Vagina (tissue), 2 donors: Measurements from ENCODE around the gene LAMA1. TPM values are rescaled to one million over a fixed set of nuclear protein-coding genes. Genes with fewer than 3 reads are reported as not detected.

Experiments
- DNase-seq, 2 donors: peaks; one replicate each; pipeline ENCODE4 v3.0.0-alpha.2; 2017; ENCODE audit errors: extremely low spot score in 2 of 2
- H3K27ac ChIP-seq: fragments of 200-600 bp; sonication (generic); one replicate; pipeline ENCODE4 v1.5.1; 2019
- H3K27me3 ChIP-seq: fragments of 200-600 bp; sonication (generic); one replicate; pipeline ENCODE4 v1.5.1; 2019
- H3K36me3 ChIP-seq, 2 donors: fragments of 200-600 bp; sonication (generic); one replicate each; pipeline ENCODE4 v1.5.1; 2017 to 2019
- H3K4me1 ChIP-seq: fragments of 200-600 bp; sonication (generic); one replicate; pipeline ENCODE4 v1.5.1; 2019
- H3K4me3 ChIP-seq, 2 donors: fragments of 200-600 bp; sonication (generic); 1 replicate in 1 of 2; 2 replicates in 1 of 2; pipeline ENCODE4 v1.5.1; 2016 to 2019
- H3K9me3 ChIP-seq: fragments of 200-600 bp; sonication (generic); one replicate; pipeline ENCODE4 v1.5.1; 2019
- CTCF ChIP-seq, 3 experiments: fragments of 450-650 bp in 2 of 3; fragments of 200-600 bp in 1 of 3; sonication (generic) in 1 of 3; IDR thresholded peaks; one replicate each; pipeline ENCODE4 v1.5.1; 2017 to 2019; ENCODE audit warnings: antibody characterized with exemption in 3 of 3, mild to moderate bottlenecking in 2 of 3, moderate library complexity in 2 of 3
- POLR2A ChIP-seq, 2 donors: fragments of 450-650 bp; IDR thresholded peaks; one replicate each; pipeline ENCODE4 v1.6.1; 2017; ENCODE audit warnings: antibody characterized with exemption in 2 of 2, mild to moderate bottlenecking in 2 of 2, moderate library complexity in 2 of 2
- POLR2AphosphoS5 ChIP-seq, 2 donors: sonication (generic); formaldehyde crosslinking; IDR thresholded peaks; one replicate each; pipeline ENCODE4 v1.9.0; 2017; ENCODE audit warnings: antibody characterized with exemption in 2 of 2, mild to moderate bottlenecking in 2 of 2, low read depth in 1 of 2; ENCODE audit not compliant: insufficient read depth in 1 of 2
- intact Hi-C: fragments of 100-400 bp; cut with DNase I; formaldehyde crosslinking; loops from one replicate; pipeline ENCODE4 v1.15.1; 2023
- total RNA-seq: library from RNA; depleted of rRNA; stranded (reverse); fragments of >200 nt; gene quantifications from one replicate; pipeline ENCODE4 v1.2.3, GENCODE V29; 2016

Gene LAMA1
- total RNA-seq, 1 donor from 2014 or later = 1.5 TPM

- Histone ChIP-seq H3K36me3 (no peaks in the 10 kb centered on the region), H3K27me3 (no peaks in the 10 kb centered on the region), H3K4me1 (no peaks in the 10 kb centered on the region), H3K27ac (no peak overlapping the region), H3K9me3 (no peaks in the 10 kb centered on the region), H3K4me3 (no peak overlapping the region)
- no peak for TF ChIP-seq CTCF (IDR thresholded peaks at IDR 0.05)
- no peak for TF ChIP-seq POLR2A (IDR thresholded peaks at IDR 0.05)
- TF ChIP-seq POLR2AphosphoS5 (IDR thresholded peaks at IDR 0.05; ENCODE audit: insufficient read depth in 1 of 2, low read depth in 1 of 2) = no peak
- DNase-seq = no peak
- intact Hi-C loops = no loop called here
These were observed 124.8 kb downstream of the LAMA1 start for GRCh38 chr18:6992761-6993160.

DNA sequence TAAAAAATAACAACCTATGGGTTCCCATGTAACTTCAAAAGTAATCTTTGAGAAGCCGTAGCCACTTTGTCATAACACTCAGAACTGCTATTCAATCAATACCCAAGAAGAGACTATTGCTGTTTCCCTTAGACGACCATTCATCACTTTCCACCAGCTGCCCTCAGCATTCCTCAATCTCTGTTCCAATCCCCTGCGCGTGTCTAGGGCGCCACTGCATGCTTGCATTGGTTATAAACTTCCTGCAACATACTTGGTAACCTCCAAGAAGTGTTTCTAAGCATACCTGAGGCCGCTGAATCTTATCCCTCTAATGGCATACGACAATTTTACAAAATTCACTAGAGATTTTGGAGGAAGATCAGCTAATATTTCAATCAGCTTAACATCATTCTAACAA is 134.2 kb downstream of the LAMA1 start:
- Histone ChIP-seq H3K36me3 (no peaks in the 10 kb centered on the region), H3K4me3 (no peak overlapping the region), H3K4me1 (no peaks in the 10 kb centered on the region), H3K27me3 (no peaks in the 10 kb centered on the region), H3K9me3 (no peaks in the 10 kb centered on the region), H3K27ac (no peak overlapping the region)
- intact Hi-C loops = no loop called here
- no peak for DNase-seq
- TF ChIP-seq POLR2A (IDR thresholded peaks at IDR 0.05) (no peak), POLR2AphosphoS5 (IDR thresholded peaks at IDR 0.05; ENCODE audit: insufficient read depth in 1 of 2, low read depth in 1 of 2) (no peak), CTCF (IDR thresholded peaks at IDR 0.05) (no peak)

GRCh38 chr18:6982398-6982797 is 135.2 kb downstream of the LAMA1 start:
- TF ChIP-seq POLR2AphosphoS5 (IDR thresholded peaks at IDR 0.05; ENCODE audit: insufficient read depth in 1 of 2, low read depth in 1 of 2) (no peak), CTCF (IDR thresholded peaks at IDR 0.05) (no peak), POLR2A (IDR thresholded peaks at IDR 0.05) (no peak)
- no peak for DNase-seq

GRCh38 chr18:6980363-6980762 is 137.2 kb downstream of the LAMA1 start:
- no peak for TF ChIP-seq POLR2AphosphoS5 (IDR thresholded peaks at IDR 0.05; ENCODE audit: insufficient read depth in 1 of 2, low read depth in 1 of 2)
- no peak for TF ChIP-seq POLR2A (IDR thresholded peaks at IDR 0.05)
- TF ChIP-seq CTCF (IDR thresholded peaks at IDR 0.05) = no peak
- no peaks in the 10 kb centered on the region for H3K27me3 ChIP-seq
- H3K36me3 ChIP-seq = no peaks in the 10 kb centered on the region
- H3K4me1 ChIP-seq = no peaks in the 10 kb centered on the region
- no peaks in the 10 kb centered on the region for H3K9me3 ChIP-seq
- H3K4me3 ChIP-seq = no peak overlapping the region
- DNase-seq = no peak
- no peak overlapping the region for H3K27ac ChIP-seq
- intact Hi-C loops = no loop called here

More at GRCh38 chr18:6982398-6982797, 135.2 kb downstream of the LAMA1 start:
- intact Hi-C loops = no loop called here
- Histone ChIP-seq H3K4me1 (no peaks in the 10 kb centered on the region), H3K9me3 (no peaks in the 10 kb centered on the region), H3K27me3 (no peaks in the 10 kb centered on the region), H3K36me3 (no peaks in the 10 kb centered on the region), H3K27ac (no peak overlapping the region), H3K4me3 (no peak overlapping the region)

GRCh38 chr18:6979954-6980353 is 137.6 kb downstream of the LAMA1 start:
- intact Hi-C loops = no loop called here

More at GRCh38 chr18:6979954-6980353, 137.6 kb downstream of the LAMA1 start:
- no peaks in the 10 kb centered on the region for H3K4me1 ChIP-seq
- H3K27me3 ChIP-seq = no peaks in the 10 kb centered on the region
- DNase-seq = no peak
- H3K36me3 ChIP-seq = no peaks in the 10 kb centered on the region
- no peak overlapping the region for H3K27ac ChIP-seq
- no peak overlapping the region for H3K4me3 ChIP-seq
- no peaks in the 10 kb centered on the region for H3K9me3 ChIP-seq
- no peak for TF ChIP-seq POLR2AphosphoS5 (IDR thresholded peaks at IDR 0.05; ENCODE audit: insufficient read depth in 1 of 2, low read depth in 1 of 2)
- TF ChIP-seq CTCF (IDR thresholded peaks at IDR 0.05) = no peak
- no peak for TF ChIP-seq POLR2A (IDR thresholded peaks at IDR 0.05)
